Activated CD8-positive, alpha-beta T cell treated with anti-CD3 and anti-CD28 coated beads for 36 hours (primary cell): ENCODE measurements around the gene SLC31A1. TPM values are rescaled to one million over a fixed set of nuclear protein-coding genes. Genes with fewer than 3 reads are reported as not detected.

Source experiments
- ATAC-seq: fragments of 200-7000 bp; cut with Tn5 transposase; one replicate; pipeline ENCODE4 v1.10.0; 2021; ENCODE audit warnings: mild to moderate bottlenecking, moderate library complexity
- CTCF ChIA-PET: fragments of 350-600 bp; sonication (Branson Sonifier 250); formaldehyde crosslinking; loops from one replicate; lab custom pipeline; 2021; ENCODE audit warnings: antibody characterized with exemption; lab: Charles Lee
- POLR2A ChIA-PET: fragments of 350-600 bp; sonication (Branson Sonifier 250); formaldehyde crosslinking; loops from one replicate; lab custom pipeline; 2021; ENCODE audit warnings: antibody characterized with exemption; lab: Charles Lee
- DNase-seq: peaks from one replicate; pipeline ENCODE4 v3.0.0-alpha.2; 2020
- H3K27ac Mint-ChIP-seq: one replicate; pipeline ENCODE4 v1.8.0; 2021; ENCODE audit warnings: mild to moderate bottlenecking, mixed read lengths
- H3K27me3 Mint-ChIP-seq: one replicate; pipeline ENCODE4 v1.8.0; 2021; ENCODE audit warnings: mixed read lengths
- H3K36me3 Mint-ChIP-seq: one replicate; pipeline ENCODE4 v1.8.0; 2021; ENCODE audit warnings: low read depth, mixed read lengths
- H3K4me1 Mint-ChIP-seq: one replicate; pipeline ENCODE4 v1.8.0; 2021; ENCODE audit warnings: low read depth, mixed read lengths
- H3K4me3 Mint-ChIP-seq: one replicate; pipeline ENCODE4 v1.8.0; 2021; ENCODE audit warnings: mild to moderate bottlenecking, moderate library complexity, mixed read lengths
- H3K9me3 Mint-ChIP-seq: one replicate; pipeline ENCODE4 v1.8.0; 2021; ENCODE audit warnings: mixed read lengths
- CTCF ChIP-seq: fragments of 200-600 bp; IDR thresholded peaks from one replicate; pipeline ENCODE4 v1.8.0; 2022; ENCODE audit warnings: antibody characterized with exemption, mild to moderate bottlenecking
- intact Hi-C: fragments of 100-400 bp; cut with micrococcal nuclease; formaldehyde crosslinking; loops from one replicate; pipeline ENCODE4 v1.10.0; 2022
- total RNA-seq, 2 experiments: library from RNA; stranded (reverse); gene quantifications; one replicate each; pipeline ENCODE4 v1.2.3, GENCODE V29; 2021

SLC31A1 gene
- total RNA-seq, 2 experiments from 2014 or later, result 18.3 to 19.2 TPM

DNA sequence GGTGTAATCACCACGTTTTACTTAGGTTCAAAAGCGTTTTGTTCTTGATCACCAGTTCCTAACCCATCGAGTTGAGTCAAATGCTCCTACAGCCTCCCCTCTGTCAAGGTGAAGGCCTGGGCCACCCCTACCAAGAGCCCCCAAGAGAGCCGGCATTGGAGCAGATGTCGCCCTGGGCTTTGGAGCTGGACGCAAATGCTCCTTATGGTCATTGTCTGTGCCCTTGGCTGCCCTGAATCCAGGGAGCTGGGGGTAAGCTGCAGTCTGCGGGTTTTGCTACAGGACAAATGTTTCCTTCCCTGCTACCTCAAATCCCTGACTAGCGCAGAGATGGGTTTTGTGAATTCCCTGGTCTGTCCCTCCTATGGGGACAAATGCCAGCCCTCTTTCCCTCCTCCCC, 77.0 kb downstream of the SLC31A1 start:
- H3K27me3 Mint-ChIP-seq, result no peaks in the 10 kb centered on the region
- intact Hi-C loops, result no loop called here
- TF ChIP-seq CTCF, result no peak
- ChIA-PET CTCF (no interaction called here), POLR2A (no interaction called here)
- DNase-seq, result no peak
- no peaks in the 10 kb centered on the region for H3K4me1 Mint-ChIP-seq
- no peak for ATAC-seq
- no peaks in the 10 kb centered on the region for H3K36me3 Mint-ChIP-seq
- no peak overlapping the region for H3K4me3 Mint-ChIP-seq
- no peaks in the 10 kb centered on the region for H3K9me3 Mint-ChIP-seq
- H3K27ac Mint-ChIP-seq, result no peak overlapping the region

- Mint-ChIP-seq H3K27ac (no peak overlapping the region), H3K4me3 (no peak overlapping the region), H3K9me3 (no peaks in the 10 kb centered on the region), H3K4me1 (no peaks in the 10 kb centered on the region), H3K27me3 (no peaks in the 10 kb centered on the region), H3K36me3 (no peaks in the 10 kb centered on the region)
- intact Hi-C loops, result no loop called here
- no peak for DNase-seq
- ATAC-seq, result no peak
- POLR2A ChIA-PET, result no interaction called here
- TF ChIP-seq CTCF, result no peak
- CTCF ChIA-PET, result no interaction called here
Measured at GRCh38 chr9:113298924-113299770, 77.8 kb downstream of the SLC31A1 start.

GRCh38 chr9:113299800-113300292, 78.5 kb downstream of the SLC31A1 start:
- CTCF ChIA-PET, result no interaction called here
- POLR2A ChIA-PET, result interaction anchor here (0.6 kb wide), 1 partner anchor 259 kb away, joined by 3 read pairs; no protein-coding TSS in a partner anchor
- no peaks in the 10 kb centered on the region for H3K4me1 Mint-ChIP-seq
- H3K27ac Mint-ChIP-seq, result no peak overlapping the region
- no peak for DNase-seq
- TF ChIP-seq CTCF, result no peak
- H3K27me3 Mint-ChIP-seq, result no peaks in the 10 kb centered on the region
- no peak for ATAC-seq
- no peaks in the 10 kb centered on the region for H3K9me3 Mint-ChIP-seq
- intact Hi-C loops, result no loop called here
- H3K36me3 Mint-ChIP-seq, result no peaks in the 10 kb centered on the region
- H3K4me3 Mint-ChIP-seq, result no peak overlapping the region

- H3K9me3 Mint-ChIP-seq, result no peaks in the 10 kb centered on the region
- H3K4me1 Mint-ChIP-seq, result no peaks in the 10 kb centered on the region
- no peak overlapping the region for H3K4me3 Mint-ChIP-seq
- no peak overlapping the region for H3K27ac Mint-ChIP-seq
- POLR2A ChIA-PET, result no interaction called here
- H3K36me3 Mint-ChIP-seq, result no peaks in the 10 kb centered on the region
- no peak for TF ChIP-seq CTCF
- intact Hi-C loops, result no loop called here
- DNase-seq, result no peak
- no peak for ATAC-seq
- CTCF ChIA-PET, result interaction anchor here (1.8 kb wide), 1 partner anchor 27 kb away, joined by 6 read pairs; no protein-coding TSS in a partner anchor
- H3K27me3 Mint-ChIP-seq, result no peaks in the 10 kb centered on the region
Measured at GRCh38 chr9:113301548-113301947, 80.2 kb downstream of the SLC31A1 start.

DNA sequence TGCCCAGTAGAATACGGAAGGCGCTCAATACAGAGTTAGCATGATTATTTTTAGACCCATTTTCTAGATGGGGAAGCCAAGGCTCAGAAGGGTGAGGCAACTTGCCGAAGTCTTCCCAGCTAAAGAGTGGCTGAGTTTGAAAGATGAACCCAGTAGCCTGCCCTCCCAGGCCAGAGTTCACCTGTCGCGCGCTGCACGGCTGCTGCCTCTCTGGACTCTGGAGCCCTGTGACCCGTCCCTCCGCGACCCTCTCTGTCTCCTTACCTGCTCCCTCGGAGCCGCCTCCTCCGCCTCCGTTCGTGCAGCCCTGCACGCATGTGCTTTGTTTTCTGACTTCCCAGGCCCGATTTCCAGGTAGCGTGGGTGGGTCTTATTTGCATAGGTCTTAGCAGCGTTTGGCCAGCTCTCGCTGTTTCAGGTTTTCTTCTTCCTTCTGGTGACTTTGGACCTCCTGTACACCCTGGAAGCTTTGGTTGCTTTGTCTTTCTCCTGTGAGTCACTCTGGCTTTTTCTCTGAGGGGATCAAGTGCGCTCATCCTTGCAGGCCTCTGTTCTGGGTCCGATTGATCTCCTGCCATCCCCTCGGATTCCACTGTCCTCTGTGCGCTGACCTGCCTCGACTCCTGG, 81.6 kb downstream of the SLC31A1 start, which contains the start of gene RNF183:
Gene RNF183 (minus strand): TSS at position 585 of the 627 bp plus-strand sequence. CDS start 5,192 bp downstream, outside the sequence.
- Mint-ChIP-seq H3K9me3 (no peaks in the 10 kb centered on the region), H3K36me3 (no peaks in the 10 kb centered on the region), H3K27me3 (no peaks in the 10 kb centered on the region), H3K27ac (no peak within 1 kb of the TSS), H3K4me3 (no peak within 1 kb of the TSS), H3K4me1 (no peaks in the 10 kb centered on the region)
- POLR2A ChIA-PET, result no interaction called here
- intact Hi-C loops, result no loop called here
- DNase-seq (no peak), ATAC-seq (no peak)
- CTCF ChIA-PET, result no interaction called here
- no peak for TF ChIP-seq CTCF
